Neural progenitor cell (in vitro differentiated cells): Measurements from ENCODE around the gene CHRD. TPM values are rescaled to one million over a fixed set of nuclear protein-coding genes. Genes with fewer than 3 reads are reported as not detected.

Experiments used
- DNase-seq: peaks from one replicate; pipeline ENCODE4 v3.0.0-alpha.2; 2016; ENCODE audit warnings: low spot score
- H2AFZ ChIP-seq: fragments of 200-600 bp; sonication (generic); replicated peaks from 2 replicates; pipeline ENCODE4 v1.6.1; 2016; ENCODE audit warnings: antibody characterized with exemption
- H3F3A ChIP-seq: fragments of 200-600 bp; sonication (generic); 2 replicates; pipeline ENCODE4 v1.6.1; 2016; ENCODE audit warnings: antibody characterized with exemption, low read depth
- H3K27ac ChIP-seq: fragments of 200-600 bp; sonication (generic); 2 replicates; pipeline ENCODE4 v1.5.1; 2016; ENCODE audit warnings: mild to moderate bottlenecking
- H3K27me3 ChIP-seq: fragments of 200-600 bp; sonication (generic); 2 replicates; pipeline ENCODE4 v1.6.1; 2016; ENCODE audit warnings: mild to moderate bottlenecking, moderate library complexity
- H3K36me3 ChIP-seq: fragments of 200-600 bp; sonication (generic); 2 replicates; pipeline ENCODE4 v1.5.1; 2016
- H3K4me1 ChIP-seq: fragments of 200-600 bp; sonication (generic); 2 replicates; pipeline ENCODE4 v1.6.1; 2016; ENCODE audit warnings: mixed run types
- H3K4me2 ChIP-seq: fragments of 200-600 bp; sonication (generic); 2 replicates; pipeline ENCODE4 v1.6.1; 2016
- H3K4me3 ChIP-seq: fragments of 200-600 bp; sonication (generic); 2 replicates; pipeline ENCODE4 v1.5.1; 2016
- H3K79me2 ChIP-seq: fragments of 200-600 bp; sonication (generic); 2 replicates; pipeline ENCODE4 v1.6.1; 2016; ENCODE audit warnings: low read depth
- H3K9ac ChIP-seq: fragments of 200-600 bp; sonication (generic); 2 replicates; pipeline ENCODE4 v1.6.1; 2016
- H3K9me3 ChIP-seq: fragments of 200-600 bp; sonication (generic); 2 replicates; pipeline ENCODE4 v1.5.1; 2016; ENCODE audit warnings: low read depth
- H4K20me1 ChIP-seq: fragments of 200-600 bp; sonication (generic); 2 replicates; pipeline ENCODE4 v1.6.1; 2016; ENCODE audit warnings: low read depth
- H3K27ac Mint-ChIP-seq: 3 replicates; pipeline ENCODE4 v1.8.0; 2021; ENCODE audit warnings: mixed read lengths
- H3K27me3 Mint-ChIP-seq: 2 replicates; pipeline ENCODE4 v1.8.0; 2022; ENCODE audit warnings: low read depth, mild to moderate bottlenecking, inconsistent platforms, moderate library complexity, mixed read lengths; ENCODE audit not compliant: insufficient read depth
- H3K36me3 Mint-ChIP-seq: 3 replicates; pipeline ENCODE4 v1.8.0; 2021; ENCODE audit warnings: mixed read lengths
- H3K4me1 Mint-ChIP-seq: 3 replicates; pipeline ENCODE4 v1.8.0; 2021; ENCODE audit warnings: mixed read lengths
- H3K4me3 Mint-ChIP-seq: 3 replicates; pipeline ENCODE4 v1.8.0; 2021; ENCODE audit warnings: mild to moderate bottlenecking, moderate library complexity, mixed read lengths
- H3K9me3 Mint-ChIP-seq: 3 replicates; pipeline ENCODE4 v1.8.0; 2020; ENCODE audit warnings: mixed read lengths
- CTCF ChIP-seq: fragments of 200-600 bp; sonication (generic); IDR thresholded peaks from 2 replicates; pipeline ENCODE4 v1.5.1; 2017; ENCODE audit warnings: antibody characterized with exemption, mild to moderate bottlenecking
- EZH2 ChIP-seq: fragments of 200-600 bp; sonication (generic); IDR thresholded peaks from 2 replicates; pipeline ENCODE4 v1.6.1; 2017; ENCODE audit warnings: antibody characterized with exemption, mild to moderate bottlenecking, moderate library complexity
- EZH2phosphoT487 ChIP-seq: fragments of 200-600 bp; sonication (generic); IDR thresholded peaks from 2 replicates; pipeline ENCODE4 v1.6.1; 2017; ENCODE audit warnings: antibody characterized with exemption
- total RNA-seq: library from RNA; depleted of rRNA; stranded (reverse); fragments of >200 nt; gene quantifications from 2 replicates; pipeline ENCODE4 v1.2.3, GENCODE V29; 2015; ENCODE audit warnings: low replicate concordance

The CHRD gene
- total RNA-seq, 1 donor from 2014 or later = 2.3 TPM

- no peak overlapping the region for H3K27ac Mint-ChIP-seq
- peaks cover 14% of the 10 kb centered on the region for H3F3A ChIP-seq
- H3K27me3 ChIP-seq = no peaks in the 10 kb centered on the region
- peaks cover 16% of the 10 kb centered on the region for H3K79me2 ChIP-seq
- H3K27ac ChIP-seq = no peak overlapping the region
- H3K27me3 Mint-ChIP-seq = peaks cover 10% of the 10 kb centered on the region
- no peak for DNase-seq
- H3K36me3 ChIP-seq = no peaks in the 10 kb centered on the region
- H3K9ac ChIP-seq = no peak overlapping the region
- H3K4me1 Mint-ChIP-seq = peaks cover 31% of the 10 kb centered on the region
- TF ChIP-seq CTCF = no peak
- no peak for TF ChIP-seq EZH2phosphoT487
- no peak for TF ChIP-seq EZH2
- peaks cover 15% of the 10 kb centered on the region for H3K4me1 ChIP-seq
- no peaks in the 10 kb centered on the region for H3K9me3 ChIP-seq
- peak overlapping the region; percentile 53 for H3K4me3 Mint-ChIP-seq
- H3K4me3 ChIP-seq = no peak overlapping the region
- peaks cover 14% of the 10 kb centered on the region for H4K20me1 ChIP-seq
- H2AFZ ChIP-seq = no peak overlapping the region
- H3K4me2 ChIP-seq = no peak overlapping the region
- no peaks in the 10 kb centered on the region for H3K9me3 Mint-ChIP-seq
- H3K36me3 Mint-ChIP-seq = peaks cover 16% of the 10 kb centered on the region
Measured at GRCh38 chr3:184355261-184356040, 24.4 kb upstream of the CHRD start.

- Histone ChIP-seq H3K4me2 (no peak overlapping the region), H3K9me3 (no peaks in the 10 kb centered on the region), H4K20me1 (peaks cover 4% of the 10 kb centered on the region), H3K27me3 (no peaks in the 10 kb centered on the region), H3K79me2 (peaks cover 35% of the 10 kb centered on the region), H3F3A (peaks cover 28% of the 10 kb centered on the region), H3K9ac (no peak overlapping the region), H3K4me3 (no peak overlapping the region), H3K27ac (no peak overlapping the region), H3K4me1 (peaks cover 19% of the 10 kb centered on the region), H2AFZ (no peak overlapping the region), H3K36me3 (no peaks in the 10 kb centered on the region)
- Mint-ChIP-seq H3K4me1 (peaks cover 17% of the 10 kb centered on the region), H3K27me3 (peaks cover 9% of the 10 kb centered on the region), H3K27ac (no peak overlapping the region), H3K9me3 (no peaks in the 10 kb centered on the region), H3K4me3 (no peak overlapping the region), H3K36me3 (peaks cover 6% of the 10 kb centered on the region)
- TF ChIP-seq CTCF = no peak
- no peak for TF ChIP-seq EZH2phosphoT487
- no peak for TF ChIP-seq EZH2
- DNase-seq = no peak
Measured at GRCh38 chr3:184357248-184358123, 22.4 kb upstream of the CHRD start.

GRCh38 chr3:184358124-184358767, 21.6 kb upstream of the CHRD start:
- Histone ChIP-seq H3K27me3 (no peaks in the 10 kb centered on the region), H3K36me3 (no peaks in the 10 kb centered on the region), H3K79me2 (peaks cover 35% of the 10 kb centered on the region), H4K20me1 (peaks cover 4% of the 10 kb centered on the region), H3F3A (peaks cover 33% of the 10 kb centered on the region), H3K27ac (no peak overlapping the region), H3K4me1 (peaks cover 19% of the 10 kb centered on the region), H3K9ac (no peak overlapping the region), H3K4me3 (no peak overlapping the region), H3K9me3 (no peaks in the 10 kb centered on the region), H3K4me2 (no peak overlapping the region), H2AFZ (no peak overlapping the region)
- Mint-ChIP-seq H3K4me3 (peak overlapping the region; percentile 55), H3K27ac (no peak overlapping the region), H3K27me3 (peaks cover 9% of the 10 kb centered on the region), H3K9me3 (no peaks in the 10 kb centered on the region), H3K36me3 (peaks cover 6% of the 10 kb centered on the region), H3K4me1 (peaks cover 18% of the 10 kb centered on the region)
- TF ChIP-seq CTCF (no peak), EZH2phosphoT487 (no peak), EZH2 (no peak)
- DNase-seq = no peak
